ENCODE results near the gene TSGA10IP.

TSGA10IP gene

DNA sequence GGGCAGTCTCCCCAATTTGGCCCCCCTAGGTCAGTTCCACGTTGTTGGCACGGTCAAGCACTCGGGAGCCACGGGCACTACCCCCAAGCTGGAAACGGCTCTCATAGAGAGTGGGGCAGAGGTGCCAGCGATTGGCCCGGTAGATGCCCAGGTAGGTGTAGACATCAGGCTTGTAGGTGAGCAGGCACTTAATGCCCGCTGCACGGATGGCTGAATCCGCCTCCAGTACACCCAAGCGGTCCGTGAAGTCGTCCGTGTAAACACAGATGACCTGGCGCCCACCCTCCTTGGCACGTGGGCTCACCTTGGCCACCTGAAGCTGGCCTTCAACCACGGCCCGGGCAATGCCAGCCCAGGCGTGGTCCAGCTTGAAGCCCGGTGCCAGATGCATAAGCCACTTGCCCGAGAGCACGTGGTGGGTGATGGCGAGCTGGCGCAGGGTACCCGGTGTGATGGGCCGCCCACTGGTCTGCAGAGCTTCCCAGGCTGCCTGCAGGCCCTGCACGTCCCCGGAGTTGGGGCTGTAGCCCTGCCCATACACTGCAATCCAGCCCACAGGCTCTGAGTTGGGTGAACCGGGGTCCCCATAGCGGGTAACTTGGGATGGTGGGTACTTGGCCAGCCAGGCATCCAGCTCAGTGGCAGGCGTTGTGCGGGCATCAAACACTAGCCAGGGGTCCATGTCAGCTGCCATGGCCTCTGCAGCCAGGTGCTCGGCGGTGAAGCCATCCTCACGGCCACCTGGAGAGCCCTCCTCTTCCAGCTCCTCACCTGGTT lies 27.7 kb upstream of the TSGA10IP start:
- no peaks in the 10 kb centered on the region for H3K27me3 ChIP-seq (replicated peaks; ENCODE audit: control insufficient read depth, insufficient read depth, low read length, poor library complexity, severe bottlenecking)
- peak overlapping the region; percentile 93 for H3K27ac ChIP-seq (ENCODE audit: insufficient read depth, low read length, poor library complexity, severe bottlenecking)
- H3K4me3 ChIP-seq (ENCODE audit: insufficient read depth, low read depth, low read length, poor library complexity, severe bottlenecking) = peak overlapping the region; percentile 82
- peaks cover 32% of the 10 kb centered on the region for H3K4me1 ChIP-seq (ENCODE audit: control insufficient read depth, insufficient read depth, low read length, poor library complexity, severe bottlenecking)
- H3K9me3 ChIP-seq (ENCODE audit: control insufficient read depth, low read length) = no peaks in the 10 kb centered on the region
- H3K36me3 ChIP-seq (ENCODE audit: control insufficient read depth, insufficient read depth, low read length) = peaks cover 7% of the 10 kb centered on the region
- no peak for DNase-seq

GRCh38 chr11:65918211-65919140 lies 26.8 kb upstream of the TSGA10IP start, which contains the start of gene C11orf68:
Gene C11orf68, minus strand, starts transcription at chr11:65919062. Its CDS starts 31 bp downstream, at chr11:65919031.
- H3K27me3 ChIP-seq (replicated peaks; ENCODE audit: control insufficient read depth, insufficient read depth, low read length, poor library complexity, severe bottlenecking) = no peaks in the 10 kb centered on the region
- H3K4me1 ChIP-seq (ENCODE audit: control insufficient read depth, insufficient read depth, low read length, poor library complexity, severe bottlenecking) = peaks cover 32% of the 10 kb centered on the region
- H3K36me3 ChIP-seq (ENCODE audit: control insufficient read depth, insufficient read depth, low read length) = peaks cover 10% of the 10 kb centered on the region
- peak within 1 kb of the TSS; percentile 89 for H3K4me3 ChIP-seq (ENCODE audit: insufficient read depth, low read depth, low read length, poor library complexity, severe bottlenecking)
- H3K27ac ChIP-seq (ENCODE audit: insufficient read depth, low read length, poor library complexity, severe bottlenecking) = peak within 1 kb of the TSS; percentile 93
- DNase-seq = no peak
- no peaks in the 10 kb centered on the region for H3K9me3 ChIP-seq (ENCODE audit: control insufficient read depth, low read length)

GRCh38 chr11:65919141-65919572 lies 26.1 kb upstream of the TSGA10IP start, which contains the start of gene DRAP1:
Gene DRAP1, plus strand, starts transcription at chr11:65919426. Its CDS starts 76 bp downstream, at chr11:65919502.
- Histone ChIP-seq H3K9me3 (ENCODE audit: control insufficient read depth, low read length) (no peaks in the 10 kb centered on the region), H3K4me1 (ENCODE audit: control insufficient read depth, insufficient read depth, low read length, poor library complexity, severe bottlenecking) (peaks cover 32% of the 10 kb centered on the region), H3K27ac (ENCODE audit: insufficient read depth, low read length, poor library complexity, severe bottlenecking) (peak within 1 kb of the TSS; percentile 93), H3K4me3 (ENCODE audit: insufficient read depth, low read depth, low read length, poor library complexity, severe bottlenecking) (peak within 1 kb of the TSS; percentile 89), H3K27me3 (replicated peaks; ENCODE audit: control insufficient read depth, insufficient read depth, low read length, poor library complexity, severe bottlenecking) (no peaks in the 10 kb centered on the region), H3K36me3 (ENCODE audit: control insufficient read depth, insufficient read depth, low read length) (peaks cover 10% of the 10 kb centered on the region)
- peak; percentile 98 to 100 (median 99) for DNase-seq

GRCh38 chr11:65919573-65920371 lies 25.5 kb upstream of the TSGA10IP start:
- H3K27ac ChIP-seq (ENCODE audit: insufficient read depth, low read length, poor library complexity, severe bottlenecking) = peak overlapping the region; percentile 76
- peaks cover 32% of the 10 kb centered on the region for H3K4me1 ChIP-seq (ENCODE audit: control insufficient read depth, insufficient read depth, low read length, poor library complexity, severe bottlenecking)

GRCh38 chr11:65920372-65920802 lies 24.9 kb upstream of the TSGA10IP start:
- Histone ChIP-seq H3K27ac (ENCODE audit: insufficient read depth, low read length, poor library complexity, severe bottlenecking) (peak overlapping the region; percentile 76), H3K4me1 (ENCODE audit: control insufficient read depth, insufficient read depth, low read length, poor library complexity, severe bottlenecking) (peaks cover 32% of the 10 kb centered on the region), H3K27me3 (replicated peaks; ENCODE audit: control insufficient read depth, insufficient read depth, low read length, poor library complexity, severe bottlenecking) (no peaks in the 10 kb centered on the region), H3K36me3 (ENCODE audit: control insufficient read depth, insufficient read depth, low read length) (peaks cover 12% of the 10 kb centered on the region), H3K4me3 (ENCODE audit: insufficient read depth, low read depth, low read length, poor library complexity, severe bottlenecking) (peak overlapping the region; percentile 89), H3K9me3 (ENCODE audit: control insufficient read depth, low read length) (no peaks in the 10 kb centered on the region)
- no peak for DNase-seq

More at GRCh38 chr11:65919573-65920371, 25.5 kb upstream of the TSGA10IP start:
- Histone ChIP-seq H3K9me3 (ENCODE audit: control insufficient read depth, low read length) (no peaks in the 10 kb centered on the region), H3K27me3 (replicated peaks; ENCODE audit: control insufficient read depth, insufficient read depth, low read length, poor library complexity, severe bottlenecking) (no peaks in the 10 kb centered on the region), H3K4me3 (ENCODE audit: insufficient read depth, low read depth, low read length, poor library complexity, severe bottlenecking) (peak overlapping the region; percentile 89), H3K36me3 (ENCODE audit: control insufficient read depth, insufficient read depth, low read length) (peaks cover 12% of the 10 kb centered on the region)
- peak; percentile 52 to 68 (median 61) for DNase-seq

DNA sequence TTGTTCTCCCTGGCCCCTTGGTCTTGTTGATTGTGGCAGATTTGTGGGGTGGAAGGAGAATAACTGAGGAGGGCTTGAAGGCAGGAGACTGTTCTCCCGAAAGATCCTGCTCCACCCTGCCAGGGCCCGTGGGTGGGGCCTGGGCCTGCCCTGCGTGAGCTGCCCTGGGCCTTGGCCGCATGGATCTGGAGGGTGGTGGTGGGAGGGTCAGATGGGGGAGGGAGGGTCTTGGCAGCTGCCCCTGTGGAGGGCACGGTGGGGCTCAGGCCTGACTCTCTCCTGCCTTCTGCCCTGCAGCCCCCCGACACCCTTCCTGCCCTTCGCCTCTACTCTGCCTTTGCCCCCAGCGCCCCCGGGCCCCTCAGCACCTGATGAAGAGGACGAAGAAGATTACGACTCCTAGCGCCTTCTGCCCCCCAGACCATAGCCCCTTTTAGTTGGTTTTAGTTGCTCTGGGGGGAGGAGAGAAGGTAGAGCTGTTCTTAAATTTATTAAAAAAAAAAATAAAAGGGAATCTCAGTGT lies 24.2 kb upstream of the TSGA10IP start:
- Histone ChIP-seq H3K9me3 (ENCODE audit: control insufficient read depth, low read length) (no peaks in the 10 kb centered on the region), H3K4me1 (ENCODE audit: control insufficient read depth, insufficient read depth, low read length, poor library complexity, severe bottlenecking) (peaks cover 32% of the 10 kb centered on the region), H3K27ac (ENCODE audit: insufficient read depth, low read length, poor library complexity, severe bottlenecking) (peak overlapping the region; percentile 29), H3K27me3 (replicated peaks; ENCODE audit: control insufficient read depth, insufficient read depth, low read length, poor library complexity, severe bottlenecking) (no peaks in the 10 kb centered on the region), H3K4me3 (ENCODE audit: insufficient read depth, low read depth, low read length, poor library complexity, severe bottlenecking) (no peak overlapping the region), H3K36me3 (ENCODE audit: control insufficient read depth, insufficient read depth, low read length) (peaks cover 12% of the 10 kb centered on the region)
- DNase-seq = no peak

- no peak overlapping the region for H3K27ac ChIP-seq (ENCODE audit: insufficient read depth, low read length, poor library complexity, severe bottlenecking)
- no peaks in the 10 kb centered on the region for H3K27me3 ChIP-seq (replicated peaks; ENCODE audit: control insufficient read depth, insufficient read depth, low read length, poor library complexity, severe bottlenecking)
- DNase-seq = no peak
- H3K9me3 ChIP-seq (ENCODE audit: control insufficient read depth, low read length) = no peaks in the 10 kb centered on the region
- no peak overlapping the region for H3K4me3 ChIP-seq (ENCODE audit: insufficient read depth, low read depth, low read length, poor library complexity, severe bottlenecking)
- H3K4me1 ChIP-seq (ENCODE audit: control insufficient read depth, insufficient read depth, low read length, poor library complexity, severe bottlenecking) = peaks cover 30% of the 10 kb centered on the region
- peaks cover 12% of the 10 kb centered on the region for H3K36me3 ChIP-seq (ENCODE audit: control insufficient read depth, insufficient read depth, low read length)
Measured at GRCh38 chr11:65921876-65922275, 23.4 kb upstream of the TSGA10IP start.

- Histone ChIP-seq H3K4me1 (ENCODE audit: control insufficient read depth, insufficient read depth, low read length, poor library complexity, severe bottlenecking) (peaks cover 25% of the 10 kb centered on the region), H3K4me3 (ENCODE audit: insufficient read depth, low read depth, low read length, poor library complexity, severe bottlenecking) (no peak overlapping the region), H3K36me3 (ENCODE audit: control insufficient read depth, insufficient read depth, low read length) (peaks cover 12% of the 10 kb centered on the region), H3K27me3 (replicated peaks; ENCODE audit: control insufficient read depth, insufficient read depth, low read length, poor library complexity, severe bottlenecking) (no peaks in the 10 kb centered on the region), H3K27ac (ENCODE audit: insufficient read depth, low read length, poor library complexity, severe bottlenecking) (no peak overlapping the region), H3K9me3 (ENCODE audit: control insufficient read depth, low read length) (no peaks in the 10 kb centered on the region)
- DNase-seq = no peak
Measured at GRCh38 chr11:65922565-65922964, 22.7 kb upstream of the TSGA10IP start.

DNA sequence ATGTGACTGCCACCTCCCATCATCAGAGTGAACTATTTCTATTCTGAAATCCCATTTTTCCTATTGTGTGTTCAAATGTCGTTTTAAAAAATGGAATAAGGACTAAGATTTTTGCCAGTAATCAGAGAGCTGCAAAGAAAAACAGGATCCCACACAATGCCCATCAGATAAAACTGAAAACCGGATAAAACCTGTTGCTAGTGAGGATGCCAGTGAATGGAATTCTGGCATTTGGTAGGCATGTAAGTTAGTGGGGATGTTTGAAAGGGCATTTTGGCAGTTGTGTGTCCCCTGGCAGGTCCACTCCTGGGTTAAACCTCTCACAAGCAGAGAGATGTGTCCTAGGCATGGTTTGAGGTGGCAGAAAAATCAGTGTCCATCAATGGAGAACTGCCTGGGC lies 19.9 kb upstream of the TSGA10IP start:
- H3K27ac ChIP-seq (ENCODE audit: insufficient read depth, low read length, poor library complexity, severe bottlenecking) = no peak overlapping the region

More for the DNA sequence above, 19.9 kb upstream of the TSGA10IP start:
- H3K36me3 ChIP-seq (ENCODE audit: control insufficient read depth, insufficient read depth, low read length) = peaks cover 12% of the 10 kb centered on the region
- H3K4me3 ChIP-seq (ENCODE audit: insufficient read depth, low read depth, low read length, poor library complexity, severe bottlenecking) = no peak overlapping the region
- no peaks in the 10 kb centered on the region for H3K27me3 ChIP-seq (replicated peaks; ENCODE audit: control insufficient read depth, insufficient read depth, low read length, poor library complexity, severe bottlenecking)
- H3K4me1 ChIP-seq (ENCODE audit: control insufficient read depth, insufficient read depth, low read length, poor library complexity, severe bottlenecking) = peaks cover 23% of the 10 kb centered on the region
- H3K9me3 ChIP-seq (ENCODE audit: control insufficient read depth, low read length) = no peaks in the 10 kb centered on the region
- DNase-seq = no peak
